Ishikawa (cell line): ENCODE data around the gene TBXAS1.

ENCODE experiments used
- CEBPB ChIP-seq: IDR thresholded peaks from 2 replicates; pipeline ENCODE4 v1.6.1; 2012
- CREB1 ChIP-seq: IDR thresholded peaks from 2 replicates; pipeline ENCODE4 v1.6.1; 2012; ENCODE audit warnings: low read depth
- EGR1 ChIP-seq: IDR thresholded peaks from 2 replicates; pipeline ENCODE4 v1.6.1; 2012
- EP300 ChIP-seq: IDR thresholded peaks from 2 replicates; pipeline ENCODE4 v1.6.1; 2012; ENCODE audit warnings: borderline replicate concordance
- FOXM1 ChIP-seq: IDR thresholded peaks from 2 replicates; pipeline ENCODE4 v1.6.1; 2012; ENCODE audit warnings: low read depth, borderline replicate concordance
- MAX ChIP-seq: IDR thresholded peaks from 2 replicates; pipeline ENCODE4 v1.6.1; 2012
- NFIC ChIP-seq: IDR thresholded peaks from 2 replicates; pipeline ENCODE4 v1.6.1; 2012
- RAD21 ChIP-seq: IDR thresholded peaks from 2 replicates; pipeline ENCODE4 v1.6.1; 2012; ENCODE audit warnings: low read depth
- REST ChIP-seq: IDR thresholded peaks from 2 replicates; pipeline ENCODE4 v1.6.1; 2012; ENCODE audit warnings: low read depth, mild to moderate bottlenecking
- TAF1 ChIP-seq: IDR thresholded peaks from 2 replicates; pipeline ENCODE4 v1.6.1; 2012; ENCODE audit warnings: low read depth, mild to moderate bottlenecking
- TCF12 ChIP-seq: IDR thresholded peaks from 2 replicates; pipeline ENCODE4 v1.6.1; 2012; ENCODE audit warnings: low read depth
- TEAD4 ChIP-seq: IDR thresholded peaks from 2 replicates; pipeline ENCODE4 v1.6.1; 2012
- USF1 ChIP-seq: IDR thresholded peaks from 2 replicates; pipeline ENCODE4 v1.6.1; 2012
- YY1 ChIP-seq: IDR thresholded peaks from 2 replicates; pipeline ENCODE4 v1.6.1; 2012; ENCODE audit warnings: low read depth
- ZBTB7A ChIP-seq: IDR thresholded peaks from 2 replicates; pipeline ENCODE4 v1.6.1; 2012; ENCODE audit warnings: low read depth

Gene TBXAS1

GRCh38 chr7:139950881-139951525, 121.9 kb downstream of the TBXAS1 start:
- no peak for TF ChIP-seq TEAD4
- TF ChIP-seq RAD21 = no peak
- TF ChIP-seq CREB1 = no peak
- TF ChIP-seq USF1 = no peak
- TF ChIP-seq MAX = no peak
- TF ChIP-seq EGR1 = no peak
- TF ChIP-seq TAF1 = no peak
- no peak for TF ChIP-seq TCF12
- TF ChIP-seq ZBTB7A = no peak
- no peak for TF ChIP-seq CEBPB
- no peak for TF ChIP-seq NFIC
- no peak for TF ChIP-seq REST
- TF ChIP-seq YY1 = no peak
- TF ChIP-seq EP300 = no peak

- TF ChIP-seq YY1 = no peak
- TF ChIP-seq ZBTB7A = no peak
- TF ChIP-seq TCF12 = no peak
- no peak for TF ChIP-seq EP300
- no peak for TF ChIP-seq CEBPB
- no peak for TF ChIP-seq TAF1
- no peak for TF ChIP-seq MAX
- no peak for TF ChIP-seq TEAD4
- TF ChIP-seq REST = no peak
- no peak for TF ChIP-seq EGR1
- no peak for TF ChIP-seq RAD21
- TF ChIP-seq CREB1 = no peak
- no peak for TF ChIP-seq USF1
- TF ChIP-seq FOXM1 = no peak
These were observed 124.2 kb downstream of the TBXAS1 start for GRCh38 chr7:139953229-139953628.

GRCh38 chr7:139955109-139955820, 126.2 kb downstream of the TBXAS1 start:
- no peak for TF ChIP-seq EGR1
- no peak for TF ChIP-seq TCF12
- no peak for TF ChIP-seq USF1
- TF ChIP-seq MAX = no peak
- no peak for TF ChIP-seq FOXM1
- no peak for TF ChIP-seq REST
- no peak for TF ChIP-seq EP300
- no peak for TF ChIP-seq ZBTB7A
- TF ChIP-seq CREB1 = no peak
- TF ChIP-seq NFIC = no peak
- TF ChIP-seq RAD21 = no peak
- TF ChIP-seq YY1 = no peak
- no peak for TF ChIP-seq TEAD4
- TF ChIP-seq TAF1 = no peak
- TF ChIP-seq CEBPB = no peak
